ENCODE measurements around the gene MTOR.

GRCh38 chr1:11214698-11215380 is 47.5 kb downstream of the MTOR start:
- TF ChIP-seq CTCF (IDR thresholded peaks at IDR 0.05): no peak
- TF ChIP-seq POLR2A (IDR thresholded peaks at IDR 0.05): no peak

Data from vagina (tissue), 2 donors.